IMR-90 (cell line): Measurements from ENCODE around the gene RANBP3. TPM values are rescaled to one million over a fixed set of nuclear protein-coding genes. Genes with fewer than 3 reads are reported as not detected.

Source experiments
- ATAC-seq: fragments of 200-7000 bp; cut with Tn5 transposase; 2 replicates; pipeline ENCODE4 v1.9.1; 2020; ENCODE audit warnings: low read depth, mild to moderate bottlenecking, moderate library complexity
- Bru-seq: library from RNA; stranded (reverse); fragments of 400-500 nt; gene quantifications from one replicate; lab custom pipeline; 2021; lab: Mats Ljungman, UMichigan
- BruChase-seq, 2 experiments: library from RNA; stranded (reverse); fragments of 400-500 nt; gene quantifications; one replicate each; lab custom pipeline; 2021; lab: Mats Ljungman, UMichigan
- BruUV-seq: library from RNA; stranded (reverse); fragments of 400-500 nt; replicated peaks from 2 replicates; lab custom pipeline; 2021; lab: Mats Ljungman, UMichigan
- CTCF ChIA-PET: fragments of 300-600 bp; formaldehyde crosslinking; extraction: SDS; loops from one replicate; lab custom pipeline; 2021; ENCODE audit warnings: antibody characterized with exemption; lab: Yijun Ruan, JAX
- POLR2A ChIA-PET: fragments of 300-600 bp; sonication (Branson Sonifier 250); formaldehyde crosslinking; loops from one replicate; lab custom pipeline; 2022; ENCODE audit warnings: antibody characterized with exemption; ENCODE audit not compliant: unreplicated experiment; lab: Charles Lee
- DNase-seq: peaks from one replicate; pipeline ENCODE4 v3.0.0; 2013
- H2AFZ ChIP-seq: replicated peaks from 2 replicates; pipeline ENCODE3; 2013; ENCODE audit warnings: low read length, mild to moderate bottlenecking; ENCODE audit not compliant: poor library complexity
- H2AK5ac ChIP-seq: 2 replicates; pipeline ENCODE4 v1.6.1; 2013; ENCODE audit warnings: low read depth, low read length, inconsistent platforms
- H2AK9ac ChIP-seq: replicated peaks from 2 replicates; pipeline ENCODE3; 2013; ENCODE audit warnings: mild to moderate bottlenecking, low read depth, low read length, moderate library complexity; ENCODE audit not compliant: poor library complexity
- H2BK120ac ChIP-seq: 2 replicates; pipeline ENCODE4 v1.6.1; 2013; ENCODE audit warnings: low read depth, low read length, inconsistent platforms
- H2BK15ac ChIP-seq: 3 replicates; pipeline ENCODE4 v1.6.1; 2013; ENCODE audit warnings: low read depth, low read length, inconsistent platforms
- H2BK20ac ChIP-seq: 2 replicates; pipeline ENCODE4 v1.6.1; 2013; ENCODE audit warnings: low read depth, mild to moderate bottlenecking, inconsistent platforms, low read length, moderate library complexity
- H2BK5ac ChIP-seq: 2 replicates; pipeline ENCODE4 v1.6.1; 2013; ENCODE audit warnings: mild to moderate bottlenecking, low read depth, low read length, inconsistent platforms; ENCODE audit not compliant: poor library complexity, severe bottlenecking
- H3K14ac ChIP-seq: replicated peaks from 2 replicates; pipeline ENCODE4 v1.6.1; 2013; ENCODE audit warnings: low read depth, low read length, inconsistent platforms
- H3K18ac ChIP-seq: 2 replicates; pipeline ENCODE4 v1.6.1; 2013; ENCODE audit warnings: low read depth, low read length, control low read depth
- H3K23ac ChIP-seq: 2 replicates; pipeline ENCODE4 v1.6.1; 2013; ENCODE audit warnings: low read depth, low read length, inconsistent platforms
- H3K27ac ChIP-seq: 2 replicates; pipeline ENCODE4 v1.5.1; 2013; ENCODE audit warnings: mild to moderate bottlenecking, control low read depth, low read length; ENCODE audit not compliant: insufficient read depth
- H3K27me3 ChIP-seq: 2 replicates; pipeline ENCODE4 v1.6.1; 2013; ENCODE audit warnings: low read length; ENCODE audit not compliant: control insufficient read depth, insufficient read depth
- H3K36me3 ChIP-seq: 2 replicates; pipeline ENCODE4 v1.6.1; 2013; ENCODE audit warnings: low read length, mixed read lengths; ENCODE audit not compliant: control insufficient read depth, insufficient read depth
- H3K4ac ChIP-seq: 2 replicates; pipeline ENCODE4 v1.6.1; 2013; ENCODE audit warnings: low read depth, low read length, inconsistent platforms
- H3K4me1 ChIP-seq: 2 replicates; pipeline ENCODE4 v1.6.1; 2013; ENCODE audit warnings: low read length, mixed read lengths; ENCODE audit not compliant: control insufficient read depth, insufficient read depth
- H3K4me2 ChIP-seq: 2 replicates; pipeline ENCODE4 v1.6.1; 2013; ENCODE audit warnings: low read depth, mild to moderate bottlenecking, control low read depth, low read length, moderate library complexity
- H3K4me3 ChIP-seq: 2 replicates; pipeline ENCODE4 v1.5.1; 2013; ENCODE audit warnings: low read depth, mild to moderate bottlenecking, control low read depth, low read length, moderate library complexity; ENCODE audit not compliant: insufficient read depth
- H3K56ac ChIP-seq: 2 replicates; pipeline ENCODE4 v1.6.1; 2013; ENCODE audit warnings: low read length, inconsistent platforms; ENCODE audit not compliant: insufficient read depth; ENCODE audit errors: extremely low read depth
- H3K79me1 ChIP-seq, 2 experiments: 2 replicates each; pipeline ENCODE4 v1.6.1; 2013; ENCODE audit warnings: low read length in 2 of 2, inconsistent platforms in 1 of 2, low read depth in 1 of 2
- H3K9ac ChIP-seq: 2 replicates; pipeline ENCODE4 v1.6.1; 2013; ENCODE audit warnings: low read depth, low read length, control low read depth
- H3K9me1 ChIP-seq: 2 replicates; pipeline ENCODE4 v1.6.1; 2013; ENCODE audit warnings: low read length, inconsistent platforms; ENCODE audit not compliant: insufficient read depth
- H3K9me3 ChIP-seq: 2 replicates; pipeline ENCODE4 v1.6.1; 2013; ENCODE audit warnings: low read length; ENCODE audit not compliant: control insufficient read depth, insufficient read depth
- H4K20me1 ChIP-seq: 2 replicates; pipeline ENCODE4 v1.6.1; 2013; ENCODE audit warnings: low read length, inconsistent platforms; ENCODE audit not compliant: insufficient read depth
- H4K5ac ChIP-seq: 2 replicates; pipeline ENCODE4 v1.6.1; 2013; ENCODE audit warnings: mild to moderate bottlenecking, low read depth, low read length, control low read depth
- H4K8ac ChIP-seq, 2 experiments: 2 replicates each; pipeline ENCODE4 v1.6.1; 2013; ENCODE audit warnings: low read depth in 2 of 2, low read length in 2 of 2, control low read depth in 1 of 2, inconsistent platforms in 1 of 2
- H4K91ac ChIP-seq: 2 replicates; pipeline ENCODE4 v1.6.1; 2013; ENCODE audit warnings: low read depth, low read length, inconsistent platforms; ENCODE audit not compliant: insufficient read depth
- BHLHE40 ChIP-seq: fragments of 150-350 bp; IDR thresholded peaks from 2 replicates; pipeline ENCODE4 v1.6.1; 2016; ENCODE audit warnings: mild to moderate bottlenecking, low read depth, low read length
- CHD1 ChIP-seq: IDR thresholded peaks from 2 replicates; pipeline ENCODE4 v1.6.1; 2012; ENCODE audit warnings: low read depth, low read length, improper control_type of control experiment
- FOS ChIP-seq: fragments of 150-350 bp; IDR thresholded peaks from 2 replicates; pipeline ENCODE4 v1.6.1; 2016; ENCODE audit warnings: low read depth, low read length
- MAZ ChIP-seq: IDR thresholded peaks from 2 replicates; pipeline ENCODE4 v1.6.1; 2012; ENCODE audit warnings: low read depth, mild to moderate bottlenecking, low read length, improper control_type of control experiment, moderate library complexity, borderline replicate concordance
- MXI1 ChIP-seq: IDR thresholded peaks from 2 replicates; pipeline ENCODE4 v1.6.1; 2012; ENCODE audit warnings: low read depth, mild to moderate bottlenecking, low read length, moderate library complexity, borderline replicate concordance
- RAD21 ChIP-seq: IDR thresholded peaks from 2 replicates; pipeline ENCODE4 v1.6.1; 2012; ENCODE audit warnings: low read length, improper control_type of control experiment
- RCOR1 ChIP-seq: IDR thresholded peaks from 2 replicates; pipeline ENCODE4 v1.6.1; 2012; ENCODE audit warnings: mild to moderate bottlenecking, low read length, improper control_type of control experiment; ENCODE audit not compliant: insufficient replicate concordance
- WGBS, 2 experiments: methylation state at CpG; one replicate each; pipeline versions ENCODE4 v1.1.5 to v1.1.7; 2013; ENCODE audit warnings: missing lambda C conversion rate in 2 of 2; ENCODE audit not compliant: insufficient read length in 1 of 2; ENCODE audit errors: extremely low coverage in 2 of 2; 5-methylcytosine and 5-hydroxymethylcytosine counted together
- dilution Hi-C: fragments of 300-500 bp; cut with HindIII; formaldehyde crosslinking; loops from one replicate; pipeline ENCODE4 v1.14.3; 2018; ENCODE audit warnings: low sequenced_read_pairs; ENCODE audit not compliant: unreplicated experiment
- in situ Hi-C: fragments of 300-500 bp; cut with MboI; formaldehyde crosslinking; loops from 3 replicates; pipeline ENCODE4 v1.14.3; 2019; ENCODE audit warnings: low sequenced_read_pairs, inconsistent platforms, mixed read lengths
- intact Hi-C: fragments of 100-400 bp; cut with micrococcal nuclease; formaldehyde crosslinking; loops from 2 replicates; pipeline ENCODE4 v1.10.0; 2022
- long read RNA-seq: library from polyadenylated mRNA; unstranded; transcript quantifications from one replicate; pipeline ENCODE4 v2.0.0, GENCODE V29; 2021; ENCODE audit not compliant: unreplicated experiment
- polyA plus RNA-seq, 3 experiments: library from polyadenylated mRNA; depleted of rRNA; stranded (reverse); fragments of >200 nt; gene quantifications; 2 replicates each; pipeline ENCODE4 v1.2.3, GENCODE V29; 2012; ENCODE audit warnings: low replicate concordance in 1 of 3
- total RNA-seq: library from RNA; depleted of rRNA; stranded (reverse); fragments of >200 nt; gene quantifications from 2 replicates; pipeline ENCODE4 v1.2.3, GENCODE V29; 2012; rRNA removed

Gene RANBP3
- 42.5 and 46.7 TPM in 2 replicates for total RNA-seq
- 111 and 165 TPM in 2 replicates for polyA plus RNA-seq (2012; rRNA removed)
- polyA plus RNA-seq (2012; cell fraction: cytosol; rRNA removed) = 75.6 and 136 TPM in 2 replicates
- polyA plus RNA-seq (2012; cell fraction: nucleus; rRNA removed; ENCODE audit: low replicate concordance) = 170 and 215 TPM in 2 replicates
- percentile 85 among the genes with signal in this experiment for Bru-seq, nascent RNA
- percentile 85 among the genes with signal in this experiment for BruChase-seq, experiment 1, labeled RNA remaining after a 6-hour chase
- BruChase-seq, experiment 2, labeled RNA remaining after a 2-hour chase = percentile 87 among the genes with signal in this experiment
- long read RNA-seq, transcript RANBP3-201 (16 exons, 1,762 nt) = major isoform, 8 of 50 reads
- long read RNA-seq, transcript RANBP3-220 (16 exons, 1,783 nt) = minor isoform, 7 of 50 reads
- long read RNA-seq, partial matches to known transcripts = 11 of 50 reads
- long read RNA-seq, other reads (novel, unspliced or antisense) = 21 of 50 reads

- ChIA-PET CTCF (no interaction called here), POLR2A (interaction anchor here (0.6 kb wide), 2 partner anchors 250 to 299 kb away, joined by 4 read pairs; no protein-coding TSS in a partner anchor)
- H4K8ac ChIP-seq = peak within 1 kb of the TSS; percentile 61 to 93
- DNase-seq (peak; percentile 99), ATAC-seq (peak; percentile 97)
- peak within 1 kb of the TSS; percentile 61 for H3K4me3 ChIP-seq
- H3K9me1 ChIP-seq = peaks cover 20% of the 10 kb centered on the region
- no peaks in the 10 kb centered on the region for H3K27me3 ChIP-seq
- H3K9me3 ChIP-seq = no peaks in the 10 kb centered on the region
- peaks cover 14% of the 10 kb centered on the region for H3K4me1 ChIP-seq
- 0 out of 3 replicates have a peak within 1 kb of the TSS, but pooled peaks have one; percentile 33 for H2BK15ac ChIP-seq
- H2BK20ac ChIP-seq = no peak within 1 kb of the TSS
- H2AK5ac ChIP-seq = peak within 1 kb of the TSS; percentile 85
- dilution Hi-C loops = no loop called here
- peaks cover 39% of the 10 kb centered on the region for H4K20me1 ChIP-seq
- peak within 1 kb of the TSS; percentile 22; the same call in 1 of the 2 replicates for H3K18ac ChIP-seq
- WGBS, 2 experiments = 0% methylated on average over 58 of the region's 88 CpGs; no CpG with 5 or more reads in 1 of the 2 experiments
- H3K56ac ChIP-seq = peak within 1 kb of the TSS; percentile 46; the same call in 1 of the 2 replicates
- peak within 1 kb of the TSS; percentile 66; the same call in 1 of the 2 replicates for H4K91ac ChIP-seq
- H3K79me1 ChIP-seq = peaks cover 15 to 57% of the 10 kb centered on the region in 2 experiments
- H2AK9ac ChIP-seq = peak within 1 kb of the TSS; percentile 99
- TF ChIP-seq CHD1 = no peak
- peak; percentile 83; the same call in 1 of the 2 replicates for TF ChIP-seq MAZ
- peak; percentile 86 for TF ChIP-seq BHLHE40
- TF ChIP-seq RAD21 = no peak
- peak; percentile 21 for TF ChIP-seq RCOR1
- TF ChIP-seq FOS = no peak
- TF ChIP-seq MXI1 = peak; percentile 60; the same call in 1 of the 2 replicates
- H3K9ac ChIP-seq = peak within 1 kb of the TSS; percentile 76
- intact Hi-C loops = no loop called here
- H2AFZ ChIP-seq = peak within 1 kb of the TSS; percentile 99
- H2BK120ac ChIP-seq = peak within 1 kb of the TSS; percentile 60
- in situ Hi-C loops = no loop called here
- H3K36me3 ChIP-seq = peaks cover 16% of the 10 kb centered on the region
- H3K23ac ChIP-seq = peak within 1 kb of the TSS; percentile 85
- peak within 1 kb of the TSS; percentile 87 for H3K4ac ChIP-seq
- peak within 1 kb of the TSS; percentile 98 for H3K14ac ChIP-seq
- H4K5ac ChIP-seq = peak within 1 kb of the TSS; percentile 41
- H3K27ac ChIP-seq = peak within 1 kb of the TSS; percentile 80
- peak within 1 kb of the TSS; percentile 79 for H2BK5ac ChIP-seq
- H3K4me2 ChIP-seq = peak within 1 kb of the TSS; percentile 99
- BruUV-seq = no TSS peak
Observed at GRCh38 chr19:5977785-5978605, at the start of gene RANBP3. TSS of gene RANBP3 (minus strand) at chr19:5978140. CDS start at chr19:5978082, 58 bp downstream.
